Ovary (tissue), 9 donors: ENCODE measurements around the gene IGSF21. TPM values are rescaled to one million over a fixed set of nuclear protein-coding genes. Genes with fewer than 3 reads are reported as not detected.

Experiments used
- DNase-seq, 5 donors: peaks; one replicate each; pipeline ENCODE4 v3.0.0-alpha.2; 2019 to 2020
- H3K27ac ChIP-seq, 2 donors: fragments of 200-600 bp; one replicate each; pipeline versions ENCODE4 v1.5.1 to v1.8.0; 2019 to 2022
- H3K27me3 ChIP-seq: fragments of 200-600 bp; one replicate; pipeline ENCODE4 v1.8.0; 2022
- H3K36me3 ChIP-seq: fragments of 200-600 bp; sonication (generic); one replicate; pipeline ENCODE4 v1.5.1; 2019
- H3K4me1 ChIP-seq: one replicate; pipeline ENCODE4 v1.8.1; 2013; ENCODE audit warnings: mild to moderate bottlenecking, moderate library complexity; ENCODE audit not compliant: insufficient read depth
- H3K4me3 ChIP-seq: fragments of 200-600 bp; sonication (generic); one replicate; pipeline ENCODE4 v1.5.1; 2017
- H3K9me3 ChIP-seq, 2 donors: fragments of 200-600 bp in 1 of 2; sonication (generic) in 1 of 2; one replicate each; pipeline versions ENCODE4 v1.5.1 to v1.8.1; 2013 to 2019; ENCODE audit warnings: mild to moderate bottlenecking in 1 of 2, moderate library complexity in 1 of 2
- EP300 ChIP-seq: sonication (generic); formaldehyde crosslinking; IDR thresholded peaks from one replicate; pipeline ENCODE4 v1.6.1; 2017; ENCODE audit warnings: antibody characterized with exemption
- POLR2A ChIP-seq: fragments of 450-650 bp; IDR thresholded peaks from one replicate; pipeline ENCODE4 v1.6.1; 2017; ENCODE audit warnings: antibody characterized with exemption, mild to moderate bottlenecking, moderate library complexity
- WGBS, 3 donors: extraction: QIAGEN DNeasy Blood & Tissue Kit in 1 of 3; methylation state at CpG; one replicate each; pipeline versions ENCODE4 v1.1.5 to v1.1.7; 2013 to 2017; 5-methylcytosine and 5-hydroxymethylcytosine counted together
- intact Hi-C, 4 donors: fragments of 100-400 bp; cut with DNase I; formaldehyde crosslinking; loops; one replicate each; pipeline versions ENCODE4 v1.11.0 to v1.15.1; 2022 to 2023
- polyA plus RNA-seq, 2 donors: library from polyadenylated mRNA; stranded (reverse); fragments of 200-250 nt in 1 of 2; fragments of 350-450 nt in 1 of 2; fragmentation: Illumina TruSeq in 1 of 2; extraction: RNeasy Lipid Tissue Mini Kit (QIAGEN cat#74804) in 1 of 2; gene quantifications; one replicate each; pipeline ENCODE4 v1.2.3, GENCODE V29; 2013 to 2014
- total RNA-seq, 7 donors: library from RNA; depleted of rRNA in 2 of 7; stranded (reverse); fragments of >200 nt in 2 of 7; fragmentation: NEBNext Ultra II Directional in 3 of 7; extraction: Animal tissue kit (Norgen Biotek cat#: 25700) in 3 of 7; gene quantifications; one replicate each; pipeline versions ENCODE4 v1.1.0 to v1.2.4, GENCODE V29; 2016 to 2023
- TF ChIP-seq, protein P1 (sequence below), 3 donors: fragments of 450-650 bp in 2 of 3; fragments of 200-600 bp in 1 of 3; IDR thresholded peaks; one replicate each; pipeline versions ENCODE4 v1.5.1 to v1.8.0; 2016 to 2022; ENCODE audit warnings: antibody characterized with exemption in 3 of 3, mild to moderate bottlenecking in 1 of 3
- donor health status: DM: no; HTN: no; CAD: no; lungs with moderate emphysema.
- donor health status: DM: no; HTN: no; CAD: no.
- donor health status: Bipolar disorder and iron deficiency.
- donor health status: DM: yes; HTN: yes; CAD: no.
- donor health status: DM: no; HTN: no; CAD: no.
- donor health status: DM: yes; HTN: yes; CAD: no.

IGSF21 gene
- total and polyA plus RNA-seq, 9 donors = 0.24 to 4.5 (median 1.3) TPM

DNA sequence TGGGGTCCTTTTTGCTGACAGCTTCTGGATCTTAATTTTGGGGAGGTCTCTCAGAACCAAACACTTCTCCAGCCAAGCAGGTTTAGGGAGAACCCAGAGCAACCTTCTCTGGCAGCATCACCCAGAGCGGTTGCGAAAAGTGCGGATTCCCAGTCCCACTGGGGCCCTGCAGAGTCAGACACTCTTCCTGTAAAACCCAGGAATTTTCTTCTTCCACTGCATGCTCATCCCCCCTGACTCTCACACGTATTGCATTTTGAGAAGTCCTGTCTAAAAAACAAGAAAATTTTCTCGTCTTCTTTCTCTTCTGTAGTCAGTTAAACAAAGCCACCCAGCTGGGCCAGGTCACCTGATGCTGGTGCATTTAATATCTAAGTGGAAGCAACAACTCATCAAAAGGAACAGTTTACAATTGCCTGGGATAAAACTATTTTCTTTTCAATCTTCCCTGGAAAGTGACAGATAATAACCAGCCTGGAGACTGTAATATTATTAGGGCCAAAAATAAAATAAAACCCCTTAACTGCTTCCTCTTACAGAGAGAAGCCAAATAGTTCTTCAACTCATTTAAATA is 156.0 kb downstream of the IGSF21 start:
- H3K36me3 ChIP-seq = no peaks in the 10 kb centered on the region
- no peak overlapping the region for H3K27ac ChIP-seq
- intact Hi-C loops = no loop called here
- no peak for DNase-seq
- TF ChIP-seq POLR2A = no peak
- TF ChIP-seq EP300 = no peak
- TF ChIP-seq, protein P1, sequence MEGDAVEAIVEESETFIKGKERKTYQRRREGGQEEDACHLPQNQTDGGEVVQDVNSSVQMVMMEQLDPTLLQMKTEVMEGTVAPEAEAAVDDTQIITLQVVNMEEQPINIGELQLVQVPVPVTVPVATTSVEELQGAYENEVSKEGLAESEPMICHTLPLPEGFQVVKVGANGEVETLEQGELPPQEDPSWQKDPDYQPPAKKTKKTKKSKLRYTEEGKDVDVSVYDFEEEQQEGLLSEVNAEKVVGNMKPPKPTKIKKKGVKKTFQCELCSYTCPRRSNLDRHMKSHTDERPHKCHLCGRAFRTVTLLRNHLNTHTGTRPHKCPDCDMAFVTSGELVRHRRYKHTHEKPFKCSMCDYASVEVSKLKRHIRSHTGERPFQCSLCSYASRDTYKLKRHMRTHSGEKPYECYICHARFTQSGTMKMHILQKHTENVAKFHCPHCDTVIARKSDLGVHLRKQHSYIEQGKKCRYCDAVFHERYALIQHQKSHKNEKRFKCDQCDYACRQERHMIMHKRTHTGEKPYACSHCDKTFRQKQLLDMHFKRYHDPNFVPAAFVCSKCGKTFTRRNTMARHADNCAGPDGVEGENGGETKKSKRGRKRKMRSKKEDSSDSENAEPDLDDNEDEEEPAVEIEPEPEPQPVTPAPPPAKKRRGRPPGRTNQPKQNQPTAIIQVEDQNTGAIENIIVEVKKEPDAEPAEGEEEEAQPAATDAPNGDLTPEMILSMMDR (IDR thresholded peaks at IDR 0.05) = no peak
- H3K4me3 ChIP-seq = no peak overlapping the region
- no peaks in the 10 kb centered on the region for H3K4me1 ChIP-seq
- WGBS, 3 donors = 48 to 53% (median 50%) methylated on average over 5 of the region's 5 CpGs
- H3K9me3 ChIP-seq = no peaks in the 10 kb centered on the region
- no peaks in the 10 kb centered on the region for H3K27me3 ChIP-seq

DNA sequence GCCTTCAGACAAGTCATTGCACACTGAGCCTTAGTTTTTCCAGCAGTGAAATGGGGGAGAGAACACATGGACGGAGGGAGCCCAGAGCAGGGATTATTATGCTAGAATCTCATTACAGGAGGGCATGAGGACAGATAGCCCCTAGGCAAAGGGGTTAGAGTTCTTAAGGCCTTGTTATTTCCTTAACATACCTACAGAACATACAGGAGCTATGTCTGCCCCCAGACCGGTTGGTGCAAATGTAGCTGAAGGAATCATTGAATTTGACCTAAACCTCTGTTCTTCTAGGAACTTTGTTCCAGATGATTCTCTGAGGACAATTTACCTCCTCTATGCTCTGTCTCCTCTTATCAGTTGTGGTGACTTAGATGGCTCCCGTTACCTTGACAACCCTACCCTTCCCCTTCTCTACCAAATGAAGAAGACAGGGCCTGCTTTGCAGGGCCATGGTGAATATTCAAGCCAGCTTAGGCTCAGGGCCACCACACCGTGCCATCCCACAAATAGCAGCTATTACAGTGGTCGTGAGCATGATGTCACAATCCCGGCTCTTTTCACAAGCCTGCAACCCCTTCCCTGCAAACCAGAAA is 156.9 kb downstream of the IGSF21 start:
- intact Hi-C loops = no loop called here
- TF ChIP-seq EP300 (no peak), POLR2A (no peak)
- TF ChIP-seq, protein P1 (IDR thresholded peaks at IDR 0.05) = no peak
- 58 to 69% (median 63%) methylated on average over 6 of the region's 6 CpGs for WGBS, 3 donors
- no peaks in the 10 kb centered on the region for H3K4me1 ChIP-seq
- H3K9me3 ChIP-seq = no peaks in the 10 kb centered on the region
- H3K36me3 ChIP-seq = no peaks in the 10 kb centered on the region
- no peak overlapping the region for H3K27ac ChIP-seq
- DNase-seq = no peak
- no peak overlapping the region for H3K4me3 ChIP-seq
- H3K27me3 ChIP-seq = no peaks in the 10 kb centered on the region

DNA sequence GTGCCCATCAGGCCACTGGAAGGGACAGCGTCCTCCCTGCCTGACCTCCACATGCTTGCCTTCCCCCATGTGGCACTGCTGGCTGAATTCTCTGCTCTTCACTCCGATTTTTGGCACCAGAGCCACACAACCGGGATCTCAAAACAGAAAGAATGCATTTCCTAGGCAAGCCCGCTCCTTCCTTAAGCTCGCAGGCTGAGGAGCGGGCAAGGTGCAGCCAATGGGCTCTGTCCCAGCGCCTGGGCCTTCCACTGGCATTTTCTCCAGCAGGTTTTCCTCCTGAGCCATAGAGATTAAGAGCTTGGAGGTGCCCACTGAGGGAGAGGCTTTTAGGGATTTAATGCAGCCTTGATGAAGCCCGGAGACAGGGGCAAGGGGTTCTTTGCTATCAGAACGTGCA is 158.0 kb downstream of the IGSF21 start:
- Histone ChIP-seq H3K27me3 (no peaks in the 10 kb centered on the region), H3K27ac (no peak overlapping the region), H3K9me3 (no peaks in the 10 kb centered on the region), H3K36me3 (no peaks in the 10 kb centered on the region), H3K4me1 (no peaks in the 10 kb centered on the region), H3K4me3 (no peak overlapping the region)
- intact Hi-C loops = no loop called here
- 64 to 71% (median 68%) methylated on average over 9 of the region's 9 CpGs for WGBS, 3 donors
- TF ChIP-seq POLR2A (no peak), EP300 (no peak)
- TF ChIP-seq, protein P1 (IDR thresholded peaks at IDR 0.05) = no peak
- no peak for DNase-seq

DNA sequence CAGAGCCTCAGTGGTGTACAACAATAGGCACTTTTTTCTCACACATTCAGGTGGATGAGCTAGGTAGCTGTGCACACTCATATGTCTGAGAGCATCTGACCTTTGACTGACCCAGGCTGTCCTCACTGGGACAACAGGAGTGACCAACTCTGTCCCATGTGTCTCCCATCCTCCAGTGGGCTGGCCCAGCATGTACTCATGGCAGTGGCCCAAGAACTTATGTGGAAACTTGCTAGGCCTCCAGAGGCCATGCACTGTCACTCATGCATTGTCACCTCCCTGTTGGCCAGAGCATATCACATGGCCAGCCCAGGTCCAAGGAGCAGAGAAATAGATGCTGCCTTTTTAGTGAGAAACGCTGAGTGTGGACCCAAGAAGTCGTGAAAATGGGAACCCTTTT is 158.8 kb downstream of the IGSF21 start:
- H3K27ac ChIP-seq = no peak overlapping the region
- intact Hi-C loops = no loop called here
- TF ChIP-seq, protein P1 (IDR thresholded peaks at IDR 0.05) = no peak
- TF ChIP-seq POLR2A (no peak), EP300 (no peak)
- no peaks in the 10 kb centered on the region for H3K9me3 ChIP-seq
- H3K36me3 ChIP-seq = no peaks in the 10 kb centered on the region
- H3K4me3 ChIP-seq = no peak overlapping the region
- no peaks in the 10 kb centered on the region for H3K4me1 ChIP-seq
- no peak for DNase-seq
- H3K27me3 ChIP-seq = no peaks in the 10 kb centered on the region
- 60 to 92% (median 82%) methylated on average over 2 of the region's 2 CpGs for WGBS, 3 donors
